ENCODE data around the gene VWDE.
A peak's percentile ranks its signal among the peaks of the same experiment; 100 is the strongest.

Gene VWDE

GRCh38 chr7:12327922-12328321, 75.7 kb downstream of the VWDE start:
- no peak for DNase-seq

- no peak for DNase-seq
Observed at GRCh38 chr7:12325646-12326045, 78.0 kb downstream of the VWDE start.

- DNase-seq = no peak
Observed at GRCh38 chr7:12323415-12323814, 80.2 kb downstream of the VWDE start.

GRCh38 chr7:12322903-12323300, 80.8 kb downstream of the VWDE start:
- DNase-seq = no peak

DNA sequence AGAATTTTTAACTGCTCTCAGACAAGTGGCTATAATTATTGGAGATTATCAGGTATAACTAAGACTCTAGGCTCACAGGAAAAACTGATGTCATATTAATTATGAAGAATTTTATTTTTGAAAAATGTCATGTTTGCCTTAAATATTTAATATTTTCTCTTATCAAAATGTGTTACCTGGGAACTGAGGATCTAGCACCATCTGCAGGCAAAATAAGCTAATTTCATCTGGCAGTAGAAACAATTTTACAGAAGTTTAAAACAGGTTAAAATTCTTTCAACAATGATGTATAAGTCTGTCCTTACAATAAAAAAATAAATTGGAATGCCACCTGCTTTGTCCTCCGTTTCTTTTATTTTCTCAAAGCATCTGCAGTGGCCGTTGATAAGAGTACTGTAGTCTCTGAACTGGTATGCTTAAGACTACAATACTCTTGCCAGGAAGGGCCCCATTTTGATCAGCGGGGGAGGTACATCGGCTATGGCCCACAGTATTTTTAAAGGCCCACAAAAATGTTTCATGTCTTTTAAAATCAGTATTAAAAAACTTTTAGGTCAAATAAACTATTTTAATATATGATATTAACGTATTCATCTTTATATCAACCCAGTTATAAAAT, 81.3 kb downstream of the VWDE start:
- DNase-seq = peak; percentile 24

DNA sequence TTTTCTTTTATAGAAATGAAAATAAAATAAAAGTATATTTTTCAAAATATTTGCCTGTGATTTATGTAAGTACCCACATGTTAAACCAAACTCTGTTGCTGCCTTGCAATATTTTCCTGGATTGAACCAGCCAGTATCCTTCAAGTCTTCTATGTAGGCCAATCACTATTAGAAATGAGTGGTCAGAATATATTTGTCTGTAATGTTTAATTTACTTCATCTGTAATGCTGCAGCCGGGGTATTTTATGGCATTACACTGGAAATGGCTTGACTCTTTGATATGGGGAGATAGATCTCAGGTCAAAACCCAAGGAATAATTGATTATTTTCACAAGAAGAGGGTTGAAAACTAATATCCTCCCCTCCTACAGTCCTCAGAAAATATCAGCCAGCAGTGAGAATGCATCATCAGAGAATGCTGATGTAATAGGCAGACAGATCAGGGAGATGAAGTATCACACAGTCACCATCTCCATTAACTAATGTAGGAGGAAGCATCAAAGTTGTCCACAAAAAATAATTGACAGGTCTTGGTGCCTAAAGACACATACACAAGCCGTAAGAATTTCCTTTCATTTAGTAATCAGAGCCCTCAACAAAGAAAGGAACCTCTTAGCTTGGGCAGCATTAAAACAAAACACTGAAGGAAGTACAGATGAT, 82.5 kb downstream of the VWDE start:
- DNase-seq = peak; percentile 44

GRCh38 chr7:12320241-12320986, 83.3 kb downstream of the VWDE start:
- no peak for DNase-seq

DNA sequence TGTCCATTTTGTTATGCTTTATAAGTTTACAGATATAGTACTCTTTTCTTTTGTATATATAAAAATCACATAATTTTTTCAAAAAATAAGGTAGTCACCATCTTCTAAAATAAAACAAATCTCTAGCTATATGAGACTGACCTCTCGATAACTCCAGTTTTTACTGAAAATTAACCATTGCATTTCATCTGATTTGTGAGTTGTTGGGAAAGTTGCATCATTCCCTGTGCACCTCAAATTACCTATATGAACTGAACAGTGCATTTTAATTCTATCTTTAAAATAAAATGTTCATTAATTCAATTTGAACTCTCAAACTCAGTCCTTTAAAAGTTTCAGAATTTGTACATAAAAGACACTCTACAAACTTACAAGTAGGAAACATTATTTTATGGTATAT, 86.0 kb downstream of the VWDE start:
- no peak for DNase-seq

- DNase-seq = no peak
Observed at GRCh38 chr7:12316925-12317324, 86.7 kb downstream of the VWDE start.

GRCh38 chr7:12315049-12315448, 88.6 kb downstream of the VWDE start:
- peak; percentile 3 for DNase-seq

DNA sequence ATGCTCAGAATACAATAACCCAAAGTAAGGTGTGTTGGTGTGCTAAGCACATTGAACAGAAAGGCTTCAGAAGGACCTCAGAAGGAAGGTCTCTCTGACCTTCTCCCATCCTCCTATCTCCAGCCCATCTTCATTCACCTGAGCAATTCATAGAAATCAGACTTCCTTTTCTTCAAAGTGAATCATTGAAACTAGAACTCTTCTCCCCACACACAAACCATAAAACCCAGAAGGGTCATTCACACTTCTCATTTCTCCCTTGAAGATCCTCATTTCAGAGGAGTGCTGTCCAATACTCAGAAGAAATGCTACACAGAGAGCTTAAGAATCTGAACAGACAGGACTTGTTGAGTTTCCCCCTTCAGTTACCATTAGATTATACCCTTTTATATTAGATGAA, 89.5 kb downstream of the VWDE start:
- no peak for DNase-seq

DNA sequence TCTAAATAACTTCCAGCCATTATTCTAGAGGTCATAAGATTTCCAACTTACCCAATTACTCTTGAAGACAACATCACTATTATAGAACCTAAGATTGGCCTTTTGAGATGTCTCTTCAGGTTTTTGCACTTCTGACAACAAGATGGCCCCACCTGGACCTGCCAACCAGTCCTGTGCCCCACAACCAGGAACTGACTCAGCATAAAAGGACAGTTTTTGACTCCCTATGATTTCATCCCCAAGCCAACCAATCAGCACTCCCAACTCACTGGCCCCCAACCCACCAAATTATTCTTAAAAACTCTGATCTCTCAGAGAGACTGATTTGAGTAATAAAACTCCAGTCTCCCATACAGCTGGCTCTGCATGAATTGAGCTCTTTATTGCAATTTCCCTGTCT, 98.2 kb downstream of the VWDE start:
- no peak for DNase-seq

DNA sequence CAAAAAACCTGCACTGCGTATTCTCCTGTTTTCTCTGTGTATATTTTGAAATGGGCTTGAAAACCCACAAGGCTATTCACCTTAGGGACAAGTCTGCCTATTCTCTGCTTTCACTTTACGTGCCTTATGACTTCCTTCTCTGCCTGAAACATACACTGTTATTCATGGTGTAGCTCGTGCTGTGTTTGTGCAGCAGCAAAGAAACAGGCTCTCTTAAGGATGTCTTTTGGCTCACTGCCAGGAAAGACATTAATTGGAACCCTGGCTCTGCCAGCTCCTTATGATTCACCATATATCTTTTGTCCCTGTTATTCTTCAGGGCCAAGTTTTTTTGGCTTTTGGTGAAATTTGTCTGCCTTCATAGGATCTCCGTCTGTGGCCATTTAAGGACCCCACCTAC, 100.2 kb downstream of the VWDE start:
- no peak for DNase-seq

DNA sequence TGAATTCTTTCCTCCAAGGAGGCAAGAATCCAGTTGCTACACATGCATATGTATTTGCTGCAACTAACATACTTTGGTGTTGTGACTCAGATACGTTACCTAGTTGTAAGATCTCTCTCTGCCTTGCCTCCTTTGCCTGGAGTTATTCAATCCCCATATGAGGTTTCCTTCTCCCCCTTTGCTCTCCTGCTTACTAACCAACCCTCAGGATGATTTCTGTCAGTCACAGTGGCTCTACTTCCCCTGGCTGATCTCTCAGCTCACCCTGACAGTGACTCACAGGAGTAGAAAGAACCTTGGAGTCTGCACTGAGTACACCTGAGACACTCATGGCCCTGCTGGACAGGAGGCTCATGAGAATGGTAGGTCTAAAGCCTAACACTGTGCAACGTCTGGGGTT, 100.6 kb downstream of the VWDE start:
- no peak for DNase-seq

DNA sequence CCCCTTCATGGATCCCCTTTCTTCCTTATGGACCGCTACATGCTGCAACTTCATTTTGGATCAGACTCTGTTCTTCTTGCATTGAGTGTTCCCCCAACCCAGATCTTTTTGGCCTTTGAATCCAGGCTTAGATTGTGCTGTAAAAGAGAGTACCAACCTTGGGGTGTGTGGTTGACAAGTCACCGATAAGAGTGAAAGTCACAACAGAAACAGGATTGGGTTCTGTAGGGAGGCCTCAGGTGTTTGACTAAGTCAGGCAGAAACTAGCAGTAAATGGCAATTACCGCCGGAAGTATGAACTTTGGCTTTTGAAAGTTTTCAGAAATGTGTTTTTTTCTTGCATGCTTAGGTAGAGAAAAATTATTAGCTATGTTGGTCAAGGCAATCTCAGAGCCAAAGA, 103.2 kb downstream of the VWDE start:
- DNase-seq = no peak

DNA sequence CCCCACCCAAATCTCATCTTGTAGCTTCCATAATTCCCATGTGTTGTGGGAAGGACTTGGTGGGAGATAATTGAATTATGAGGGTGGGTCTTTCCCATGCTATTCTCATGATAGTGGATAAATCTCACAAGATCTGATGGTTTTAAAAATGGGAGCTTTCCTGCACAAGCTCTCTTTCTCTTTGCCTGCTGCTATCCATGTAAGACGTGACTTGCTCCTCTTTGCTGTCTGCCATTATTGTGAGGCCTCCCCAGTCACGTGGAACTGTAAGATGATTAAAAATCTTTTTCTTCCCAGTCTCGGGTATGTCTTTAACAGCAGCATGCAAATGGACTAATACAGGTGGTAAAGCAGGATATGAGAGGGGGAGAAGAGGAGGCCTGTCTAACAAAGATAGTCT, 104.3 kb downstream of the VWDE start:
- no peak for DNase-seq

DNA sequence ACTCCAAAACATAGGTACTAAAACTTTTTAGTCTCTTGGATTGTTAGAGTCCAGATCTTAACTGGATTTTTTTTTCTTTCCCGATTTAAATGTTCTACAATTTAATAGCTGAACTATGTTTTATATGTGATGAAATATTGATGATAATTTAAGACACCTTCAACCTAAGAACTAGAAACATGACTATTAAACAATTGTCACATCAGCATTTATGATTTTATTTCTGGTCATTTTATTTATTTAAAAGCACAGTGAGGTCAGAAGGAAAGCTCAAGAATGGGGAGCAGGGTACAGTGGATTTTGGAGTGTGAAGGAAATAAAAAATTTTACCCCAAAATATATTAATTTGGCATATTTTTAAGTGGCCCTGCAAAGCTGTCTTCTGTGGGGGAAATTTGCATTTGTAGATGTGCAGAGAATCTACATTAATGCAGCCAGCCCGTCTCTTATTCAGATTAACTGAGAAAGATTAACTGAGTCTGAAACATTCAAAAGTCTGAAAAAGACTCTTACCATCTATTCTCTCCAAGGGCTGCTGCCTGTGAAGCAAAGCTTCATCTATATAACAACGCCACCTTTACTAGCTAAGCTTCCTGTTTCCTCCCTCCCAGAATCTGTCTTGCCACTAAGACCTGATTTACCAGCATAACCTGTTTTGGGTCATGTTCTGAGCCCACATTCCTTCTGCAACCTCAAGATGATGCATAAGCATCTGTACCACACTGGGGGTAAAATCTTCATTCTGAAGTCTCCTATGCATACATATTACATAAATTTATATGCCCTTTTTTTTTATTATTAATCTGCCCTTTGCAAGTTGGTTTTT, 106.2 kb downstream of the VWDE start:
- DNase-seq = no peak

DNA sequence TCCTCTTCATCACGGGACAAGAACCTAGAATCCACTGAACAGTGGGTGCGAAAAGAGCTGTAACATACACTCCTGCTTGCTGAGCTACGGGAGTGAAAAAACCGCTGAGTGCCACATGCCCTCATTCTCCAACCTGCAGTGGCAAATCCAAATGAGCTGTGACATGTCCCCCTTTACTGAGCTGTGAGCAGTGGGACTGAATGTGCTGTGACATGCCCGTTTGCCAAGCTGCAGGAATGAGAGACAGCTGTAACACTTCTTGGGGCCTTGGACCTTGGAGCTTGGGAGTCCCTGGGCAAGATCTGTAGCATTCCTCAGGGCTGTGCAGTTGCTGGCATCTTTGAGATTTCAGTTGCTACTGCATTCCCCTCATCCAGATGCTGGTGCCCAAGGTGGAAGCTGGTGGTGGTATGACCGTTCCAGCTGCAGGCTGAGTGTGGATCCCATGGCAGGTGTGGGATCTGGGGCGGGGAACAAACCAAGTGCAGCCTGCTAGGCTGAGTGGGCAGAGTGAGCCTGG, 107.6 kb downstream of the VWDE start:
- DNase-seq = no peak

DNA sequence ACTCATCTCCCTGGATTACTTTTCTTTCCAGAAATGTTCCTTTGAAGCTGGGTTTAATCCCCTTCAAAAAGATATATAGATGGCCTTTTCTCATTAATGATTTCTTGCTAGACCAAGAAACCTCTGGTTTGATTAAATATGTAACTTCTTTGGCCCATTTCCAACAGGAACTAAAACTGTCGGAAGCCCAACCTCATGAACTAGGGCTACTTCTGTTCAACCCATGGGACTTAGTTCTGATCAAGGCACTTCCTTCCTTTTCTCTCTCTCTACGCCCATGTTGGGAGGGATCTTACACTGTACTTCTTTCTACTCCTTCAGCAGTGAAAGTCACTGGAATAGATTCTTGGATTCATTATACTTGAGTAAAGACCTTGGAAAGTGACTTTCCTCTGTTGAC, 109.0 kb downstream of the VWDE start:
- DNase-seq = no peak

DNA sequence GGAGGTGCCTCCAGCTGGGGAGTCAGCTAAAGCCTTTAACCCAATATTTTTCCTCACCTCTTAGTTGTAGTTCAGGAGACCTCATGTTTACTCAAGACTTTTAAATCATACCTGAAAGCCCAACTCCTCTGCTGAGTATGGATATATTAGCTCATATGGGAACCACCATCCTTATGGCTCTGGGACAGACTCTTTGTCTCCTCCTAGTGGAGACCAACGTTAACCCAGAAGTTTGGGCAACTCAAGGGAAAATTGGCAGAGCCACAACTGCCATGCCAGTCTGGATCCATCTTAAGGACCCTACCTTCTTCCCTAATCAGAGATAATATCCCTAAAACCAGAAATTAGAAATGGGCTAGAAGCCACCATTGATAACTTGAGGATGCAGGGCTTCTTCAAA, 111.8 kb downstream of the VWDE start:
- no peak for DNase-seq

DNA sequence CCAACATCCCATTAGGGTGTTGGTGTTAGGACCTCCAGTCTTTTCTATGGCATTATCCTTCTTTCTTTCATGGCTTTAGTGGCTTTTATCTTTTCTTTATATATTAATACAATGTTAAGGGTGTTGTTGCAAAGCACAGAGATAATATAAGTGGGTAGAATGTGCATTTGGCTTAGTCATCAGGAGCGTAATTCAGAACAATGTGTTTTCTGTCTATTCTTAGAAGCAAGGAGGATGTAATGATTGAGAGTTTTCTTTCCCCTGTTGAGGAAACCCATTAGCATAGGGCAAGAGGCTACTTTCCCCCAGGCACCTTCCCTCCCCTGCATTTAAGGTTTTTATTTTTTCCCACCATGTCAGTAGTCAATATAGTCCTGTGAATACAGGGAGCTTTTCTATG, 112.9 kb downstream of the VWDE start:
- DNase-seq = no peak

DNA sequence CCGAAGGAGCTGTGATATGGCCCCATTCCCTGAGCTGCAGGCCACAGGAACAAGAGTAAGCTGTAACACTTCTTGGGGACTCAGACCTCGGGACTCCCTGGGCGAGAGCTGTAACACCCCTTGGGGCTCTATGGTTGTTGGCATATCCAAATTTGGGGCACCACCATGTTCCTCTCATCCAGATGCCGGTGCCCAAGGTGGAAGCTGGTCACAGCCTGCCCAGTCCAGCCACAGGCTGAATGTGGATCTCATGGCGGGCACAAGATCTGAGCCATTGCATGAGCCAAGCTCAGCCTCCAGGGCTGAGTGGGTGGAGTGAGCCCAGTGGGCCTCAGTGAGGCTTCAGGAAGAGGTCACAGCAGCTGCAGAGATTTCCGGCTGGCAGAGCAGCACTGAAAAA, 113.7 kb downstream of the VWDE start:
- no peak for DNase-seq

GRCh38 chr7:12287901-12288300, 115.8 kb downstream of the VWDE start:
- no peak for DNase-seq

All from fibroblast of upper back skin (primary cell).